ENCODE data around the gene ITGAE. TPM values are rescaled to one million over a fixed set of nuclear protein-coding genes. Genes with fewer than 3 reads are reported as not detected.

The ITGAE gene
- total RNA-seq, 1 experiment from 2014 or later: 51.3 TPM

- Histone ChIP-seq H3K4me3 (ENCODE audit: low read length) (no peak overlapping the region), H3K9ac (ENCODE audit: low read length) (no peak overlapping the region), H3K27me3 (ENCODE audit: low read length) (no peaks in the 10 kb centered on the region), H3K9me3 (ENCODE audit: low read length) (no peaks in the 10 kb centered on the region), H3K36me3 (ENCODE audit: insufficient read depth, low read length) (no peaks in the 10 kb centered on the region), H3K4me2 (ENCODE audit: low read depth, low read length, poor library complexity, severe bottlenecking) (no peak overlapping the region), H3K9me2 (replicated peaks; ENCODE audit: insufficient read depth, low read length) (no peaks in the 10 kb centered on the region), H4K20me1 (ENCODE audit: insufficient read depth, low read depth, low read length) (no peaks in the 10 kb centered on the region), H2AFZ (ENCODE audit: low read length) (no peak overlapping the region), H3K27ac (ENCODE audit: low read length) (no peak overlapping the region), H3K4me1 (ENCODE audit: low read length) (no peaks in the 10 kb centered on the region), H3K79me2 (ENCODE audit: low read length) (no peaks in the 10 kb centered on the region)
- DNase-seq: no peak
Measured at GRCh38 chr17:3780986-3781385, 20.0 kb downstream of the ITGAE start.

GRCh38 chr17:3777366-3778120 is 23.4 kb downstream of the ITGAE start:
- no peaks in the 10 kb centered on the region for H3K4me1 ChIP-seq (ENCODE audit: low read length)
- H3K9ac ChIP-seq (ENCODE audit: low read length): no peak overlapping the region
- H3K4me2 ChIP-seq (ENCODE audit: low read depth, low read length, poor library complexity, severe bottlenecking): no peak overlapping the region
- H3K9me3 ChIP-seq (ENCODE audit: low read length): no peaks in the 10 kb centered on the region
- no peaks in the 10 kb centered on the region for H3K27me3 ChIP-seq (ENCODE audit: low read length)
- no peaks in the 10 kb centered on the region for H3K9me2 ChIP-seq (replicated peaks; ENCODE audit: insufficient read depth, low read length)
- DNase-seq: no peak
- no peaks in the 10 kb centered on the region for H3K36me3 ChIP-seq (ENCODE audit: insufficient read depth, low read length)
- H3K79me2 ChIP-seq (ENCODE audit: low read length): no peaks in the 10 kb centered on the region
- H3K27ac ChIP-seq (ENCODE audit: low read length): no peak overlapping the region
- H4K20me1 ChIP-seq (ENCODE audit: insufficient read depth, low read depth, low read length): no peaks in the 10 kb centered on the region
- no peak overlapping the region for H2AFZ ChIP-seq (ENCODE audit: low read length)
- H3K4me3 ChIP-seq (ENCODE audit: low read length): no peak overlapping the region

GRCh38 chr17:3773966-3774365 is 27.0 kb downstream of the ITGAE start:
- no peak overlapping the region for H3K27ac ChIP-seq (ENCODE audit: low read length)
- H3K36me3 ChIP-seq (ENCODE audit: insufficient read depth, low read length): no peaks in the 10 kb centered on the region
- no peaks in the 10 kb centered on the region for H3K9me3 ChIP-seq (ENCODE audit: low read length)
- no peak for DNase-seq
- H3K27me3 ChIP-seq (ENCODE audit: low read length): no peaks in the 10 kb centered on the region
- no peaks in the 10 kb centered on the region for H3K9me2 ChIP-seq (replicated peaks; ENCODE audit: insufficient read depth, low read length)
- no peak overlapping the region for H2AFZ ChIP-seq (ENCODE audit: low read length)
- no peaks in the 10 kb centered on the region for H3K4me1 ChIP-seq (ENCODE audit: low read length)
- H3K79me2 ChIP-seq (ENCODE audit: low read length): no peaks in the 10 kb centered on the region
- no peak overlapping the region for H3K4me2 ChIP-seq (ENCODE audit: low read depth, low read length, poor library complexity, severe bottlenecking)
- H3K4me3 ChIP-seq (ENCODE audit: low read length): no peak overlapping the region
- no peaks in the 10 kb centered on the region for H4K20me1 ChIP-seq (ENCODE audit: insufficient read depth, low read depth, low read length)
- no peak overlapping the region for H3K9ac ChIP-seq (ENCODE audit: low read length)

GRCh38 chr17:3773511-3773910 is 27.5 kb downstream of the ITGAE start:
- H3K27me3 ChIP-seq (ENCODE audit: low read length): no peaks in the 10 kb centered on the region
- no peaks in the 10 kb centered on the region for H3K4me1 ChIP-seq (ENCODE audit: low read length)
- no peak overlapping the region for H3K9ac ChIP-seq (ENCODE audit: low read length)
- no peak for DNase-seq
- no peaks in the 10 kb centered on the region for H3K79me2 ChIP-seq (ENCODE audit: low read length)
- no peak overlapping the region for H3K27ac ChIP-seq (ENCODE audit: low read length)
- H3K4me3 ChIP-seq (ENCODE audit: low read length): no peak overlapping the region
- H3K9me3 ChIP-seq (ENCODE audit: low read length): no peaks in the 10 kb centered on the region
- H2AFZ ChIP-seq (ENCODE audit: low read length): no peak overlapping the region
- no peaks in the 10 kb centered on the region for H4K20me1 ChIP-seq (ENCODE audit: insufficient read depth, low read depth, low read length)
- H3K9me2 ChIP-seq (replicated peaks; ENCODE audit: insufficient read depth, low read length): no peaks in the 10 kb centered on the region
- no peak overlapping the region for H3K4me2 ChIP-seq (ENCODE audit: low read depth, low read length, poor library complexity, severe bottlenecking)
- H3K36me3 ChIP-seq (ENCODE audit: insufficient read depth, low read length): no peaks in the 10 kb centered on the region

- Histone ChIP-seq H3K27ac (ENCODE audit: low read length) (no peak overlapping the region), H3K4me1 (ENCODE audit: low read length) (no peaks in the 10 kb centered on the region), H3K9me3 (ENCODE audit: low read length) (no peaks in the 10 kb centered on the region), H3K4me3 (ENCODE audit: low read length) (no peak overlapping the region), H3K27me3 (ENCODE audit: low read length) (no peaks in the 10 kb centered on the region), H3K9ac (ENCODE audit: low read length) (no peak overlapping the region), H2AFZ (ENCODE audit: low read length) (no peak overlapping the region), H3K36me3 (ENCODE audit: insufficient read depth, low read length) (no peaks in the 10 kb centered on the region), H3K4me2 (ENCODE audit: low read depth, low read length, poor library complexity, severe bottlenecking) (no peak overlapping the region), H3K9me2 (replicated peaks; ENCODE audit: insufficient read depth, low read length) (no peaks in the 10 kb centered on the region), H3K79me2 (ENCODE audit: low read length) (no peaks in the 10 kb centered on the region), H4K20me1 (ENCODE audit: insufficient read depth, low read depth, low read length) (no peaks in the 10 kb centered on the region)
- no peak for DNase-seq
Measured at GRCh38 chr17:3772764-3773163, 28.2 kb downstream of the ITGAE start.

GRCh38 chr17:3771140-3771539 is 29.8 kb downstream of the ITGAE start:
- Histone ChIP-seq H3K4me3 (ENCODE audit: low read length) (no peak overlapping the region), H2AFZ (ENCODE audit: low read length) (no peak overlapping the region), H3K9me3 (ENCODE audit: low read length) (no peaks in the 10 kb centered on the region), H3K9me2 (replicated peaks; ENCODE audit: insufficient read depth, low read length) (no peaks in the 10 kb centered on the region), H3K27ac (ENCODE audit: low read length) (no peak overlapping the region), H3K4me1 (ENCODE audit: low read length) (no peaks in the 10 kb centered on the region), H3K9ac (ENCODE audit: low read length) (no peak overlapping the region), H3K79me2 (ENCODE audit: low read length) (no peaks in the 10 kb centered on the region), H4K20me1 (ENCODE audit: insufficient read depth, low read depth, low read length) (no peaks in the 10 kb centered on the region), H3K36me3 (ENCODE audit: insufficient read depth, low read length) (no peaks in the 10 kb centered on the region), H3K27me3 (ENCODE audit: low read length) (no peaks in the 10 kb centered on the region), H3K4me2 (ENCODE audit: low read depth, low read length, poor library complexity, severe bottlenecking) (no peak overlapping the region)
- DNase-seq: no peak

GRCh38 chr17:3770466-3770865 is 30.5 kb downstream of the ITGAE start:
- no peaks in the 10 kb centered on the region for H3K4me1 ChIP-seq (ENCODE audit: low read length)
- no peaks in the 10 kb centered on the region for H3K9me3 ChIP-seq (ENCODE audit: low read length)
- H3K9me2 ChIP-seq (replicated peaks; ENCODE audit: insufficient read depth, low read length): no peaks in the 10 kb centered on the region
- H3K4me3 ChIP-seq (ENCODE audit: low read length): no peak overlapping the region
- no peaks in the 10 kb centered on the region for H3K27me3 ChIP-seq (ENCODE audit: low read length)
- H3K36me3 ChIP-seq (ENCODE audit: insufficient read depth, low read length): no peaks in the 10 kb centered on the region
- H3K27ac ChIP-seq (ENCODE audit: low read length): no peak overlapping the region
- no peak overlapping the region for H2AFZ ChIP-seq (ENCODE audit: low read length)
- DNase-seq: no peak
- H3K4me2 ChIP-seq (ENCODE audit: low read depth, low read length, poor library complexity, severe bottlenecking): no peak overlapping the region
- no peak overlapping the region for H3K9ac ChIP-seq (ENCODE audit: low read length)
- H4K20me1 ChIP-seq (ENCODE audit: insufficient read depth, low read depth, low read length): no peaks in the 10 kb centered on the region
- no peaks in the 10 kb centered on the region for H3K79me2 ChIP-seq (ENCODE audit: low read length)

- Histone ChIP-seq H3K27ac (ENCODE audit: low read length) (no peak overlapping the region), H4K20me1 (ENCODE audit: insufficient read depth, low read depth, low read length) (no peaks in the 10 kb centered on the region), H2AFZ (ENCODE audit: low read length) (no peak overlapping the region), H3K9ac (ENCODE audit: low read length) (no peak overlapping the region), H3K4me3 (ENCODE audit: low read length) (no peak overlapping the region), H3K9me3 (ENCODE audit: low read length) (no peaks in the 10 kb centered on the region), H3K9me2 (replicated peaks; ENCODE audit: insufficient read depth, low read length) (no peaks in the 10 kb centered on the region), H3K79me2 (ENCODE audit: low read length) (no peaks in the 10 kb centered on the region), H3K36me3 (ENCODE audit: insufficient read depth, low read length) (no peaks in the 10 kb centered on the region), H3K27me3 (ENCODE audit: low read length) (no peaks in the 10 kb centered on the region), H3K4me2 (ENCODE audit: low read depth, low read length, poor library complexity, severe bottlenecking) (no peak overlapping the region), H3K4me1 (ENCODE audit: low read length) (no peaks in the 10 kb centered on the region)
- no peak for DNase-seq
Measured at GRCh38 chr17:3768769-3769168, 32.2 kb downstream of the ITGAE start.
